HEK293 (cell line): ENCODE results near the gene RAB7A.

Experiments
- CTCF ChIA-PET: fragments of 350-600 bp; formaldehyde crosslinking; extraction: SDS; loops from one replicate; lab custom pipeline; 2021; ENCODE audit warnings: antibody characterized with exemption; lab: Yijun Ruan, JAX
- POLR2A ChIA-PET: fragments of 300-600 bp; formaldehyde crosslinking; extraction: SDS; loops from one replicate; lab custom pipeline; 2020; ENCODE audit warnings: antibody characterized with exemption, inconsistent platforms; lab: Yijun Ruan, JAX
- H3K27ac ChIP-seq: fragments of 200-500 bp; sonication (Bioruptor generic); 2 replicates; pipeline ENCODE4 v1.5.1; 2014; ENCODE audit warnings: low read depth, low read length, control low read depth, inconsistent platforms; ENCODE audit errors: extremely low read depth
- H3K36me3 ChIP-seq, 2 experiments: fragments of 200-500 bp in 1 of 2; sonication (Bioruptor generic) in 1 of 2; 1 replicate in 1 of 2; 2 replicates in 1 of 2; pipeline ENCODE4 v1.5.1; 2014 to 2017; ENCODE audit warnings: inconsistent platforms in 2 of 2, low read length in 2 of 2; ENCODE audit not compliant: control insufficient read depth in 2 of 2, insufficient read depth in 1 of 2
- H3K4me1 ChIP-seq: fragments of 200-500 bp; sonication (Bioruptor generic); 2 replicates; pipeline ENCODE4 v1.5.1; 2014; ENCODE audit warnings: mild to moderate bottlenecking, low read length, inconsistent platforms; ENCODE audit not compliant: control insufficient read depth, insufficient read depth
- H3K4me3 ChIP-seq: 2 replicates; pipeline ENCODE4 v1.5.1; 2011; ENCODE audit warnings: low read depth, mild to moderate bottlenecking, control low read depth, low read length, moderate library complexity
- H3K9me3 ChIP-seq: fragments of 200-500 bp; sonication (Bioruptor generic); 2 replicates; pipeline ENCODE4 v1.5.1; 2014; ENCODE audit warnings: low read depth, low read length, inconsistent platforms; ENCODE audit not compliant: control insufficient read depth, insufficient read depth
- BCL11A ChIP-seq: fragments of 450-650 bp; formaldehyde crosslinking; IDR thresholded peaks from 2 replicates; pipeline ENCODE4 v1.5.1; 2016; ENCODE audit warnings: low read depth, missing biosample characterization, missing genetic modification characterization
- KLF9 ChIP-seq: fragments of 450-650 bp; formaldehyde crosslinking; IDR thresholded peaks from 2 replicates; pipeline ENCODE4 v1.5.1; 2016; ENCODE audit warnings: missing biosample characterization, missing genetic modification characterization, low read depth
- YY2 ChIP-seq: fragments of 450-650 bp; formaldehyde crosslinking; IDR thresholded peaks from 2 replicates; pipeline ENCODE4 v1.5.1; 2016; ENCODE audit warnings: missing biosample characterization, missing genetic modification characterization
- ZBTB7A ChIP-seq: fragments of 450-650 bp; formaldehyde crosslinking; IDR thresholded peaks from 2 replicates; pipeline ENCODE4 v1.5.1; 2016; ENCODE audit warnings: low read depth, missing biosample characterization, missing genetic modification characterization
- ZFP41 ChIP-seq: fragments of 450-650 bp; formaldehyde crosslinking; IDR thresholded peaks from 2 replicates; pipeline ENCODE4 v1.5.1; 2016; ENCODE audit warnings: missing biosample characterization, missing genetic modification characterization, borderline replicate concordance
- ZIC2 ChIP-seq: fragments of 450-650 bp; formaldehyde crosslinking; IDR thresholded peaks from 2 replicates; pipeline ENCODE4 v1.5.1; 2016; ENCODE audit warnings: missing biosample characterization, missing genetic modification characterization
- ZNF114 ChIP-seq: fragments of 450-650 bp; formaldehyde crosslinking; IDR thresholded peaks from 2 replicates; pipeline ENCODE4 v1.5.0; 2017; ENCODE audit warnings: missing biosample characterization, missing genetic modification characterization
- ZNF133 ChIP-seq: fragments of 450-650 bp; formaldehyde crosslinking; IDR thresholded peaks from 2 replicates; pipeline ENCODE4 v1.5.1; 2016; ENCODE audit warnings: missing biosample characterization, missing genetic modification characterization
- ZNF16 ChIP-seq: fragments of 450-650 bp; formaldehyde crosslinking; IDR thresholded peaks from 2 replicates; pipeline ENCODE4 v1.5.1; 2016; ENCODE audit warnings: low read depth, missing biosample characterization, missing genetic modification characterization
- ZNF223 ChIP-seq: fragments of 450-650 bp; formaldehyde crosslinking; IDR thresholded peaks from 2 replicates; pipeline ENCODE4 v1.5.1; 2016; ENCODE audit warnings: missing biosample characterization, missing genetic modification characterization
- ZNF335 ChIP-seq: fragments of 450-650 bp; formaldehyde crosslinking; conservative IDR thresholded peaks from 2 replicates; pipeline ENCODE4 v1.5.1; 2016; ENCODE audit warnings: missing biosample characterization, missing genetic modification characterization
- ZNF341 ChIP-seq: fragments of 450-650 bp; formaldehyde crosslinking; IDR thresholded peaks from 2 replicates; pipeline ENCODE4; 2016; ENCODE audit warnings: low read depth, missing biosample characterization, missing genetic modification characterization
- ZNF48 ChIP-seq: fragments of 450-650 bp; formaldehyde crosslinking; IDR thresholded peaks from 2 replicates; pipeline ENCODE4 v1.5.1; 2016; ENCODE audit warnings: missing biosample characterization, missing genetic modification characterization
- ZNF548 ChIP-seq: fragments of 450-650 bp; formaldehyde crosslinking; IDR thresholded peaks from 2 replicates; pipeline ENCODE4 v1.5.1; 2016; ENCODE audit warnings: missing biosample characterization, missing genetic modification characterization
- ZNF610 ChIP-seq: fragments of 450-650 bp; formaldehyde crosslinking; IDR thresholded peaks from 2 replicates; pipeline ENCODE4 v1.5.1; 2016; ENCODE audit warnings: missing biosample characterization, missing genetic modification characterization, borderline replicate concordance
- ZNF664 ChIP-seq: fragments of 450-650 bp; formaldehyde crosslinking; IDR thresholded peaks from 2 replicates; pipeline ENCODE4 v1.5.1; 2016; ENCODE audit warnings: missing biosample characterization, missing genetic modification characterization
- ZNF747 ChIP-seq: fragments of 450-650 bp; formaldehyde crosslinking; IDR thresholded peaks from 2 replicates; pipeline ENCODE4 v1.5.1; 2016; ENCODE audit warnings: missing biosample characterization, missing genetic modification characterization
- ZNF830 ChIP-seq: fragments of 450-650 bp; IDR thresholded peaks from 2 replicates; pipeline ENCODE4 v1.5.0; 2018; ENCODE audit warnings: missing biosample characterization, missing genetic modification characterization, low read depth, mild to moderate bottlenecking, moderate library complexity
- ZSCAN23 ChIP-seq: fragments of 450-650 bp; formaldehyde crosslinking; IDR thresholded peaks from 2 replicates; pipeline ENCODE4 v1.5.1; 2016; ENCODE audit warnings: missing biosample characterization, missing genetic modification characterization
- ZSCAN30 ChIP-seq: fragments of 450-650 bp; IDR thresholded peaks from 2 replicates; pipeline ENCODE4 v1.5.1; 2018; ENCODE audit warnings: missing biosample characterization, mild to moderate bottlenecking, missing genetic modification characterization, moderate library complexity
- TF ChIP-seq, protein P1 (sequence below): fragments of 450-650 bp; formaldehyde crosslinking; IDR thresholded peaks from 2 replicates; pipeline ENCODE4 v1.5.1; 2016; ENCODE audit warnings: missing biosample characterization, missing genetic modification characterization
- TF ChIP-seq, protein P2 (sequence below): fragments of 450-650 bp; formaldehyde crosslinking; IDR thresholded peaks from 2 replicates; pipeline ENCODE4 v1.5.1; 2017; ENCODE audit warnings: missing biosample characterization, missing genetic modification characterization
- TF ChIP-seq, protein P3 (sequence below): fragments of 450-650 bp; formaldehyde crosslinking; IDR thresholded peaks from 2 replicates; pipeline ENCODE4 v1.5.1; 2016; ENCODE audit warnings: missing biosample characterization, missing genetic modification characterization
- TF ChIP-seq, protein P4 (sequence below): fragments of 450-650 bp; formaldehyde crosslinking; IDR thresholded peaks from 2 replicates; pipeline ENCODE4 v1.5.1; 2016; ENCODE audit warnings: missing biosample characterization, missing genetic modification characterization
- TF ChIP-seq, protein P5 (sequence below): fragments of 450-650 bp; formaldehyde crosslinking; IDR thresholded peaks from 2 replicates; pipeline ENCODE4 v1.5.1; 2016; ENCODE audit warnings: missing biosample characterization, missing genetic modification characterization
- TF ChIP-seq, protein P6 (sequence below): fragments of 450-650 bp; formaldehyde crosslinking; IDR thresholded peaks from 2 replicates; pipeline ENCODE4 v1.5.1; 2016; ENCODE audit warnings: missing biosample characterization, missing genetic modification characterization

RAB7A gene

DNA sequence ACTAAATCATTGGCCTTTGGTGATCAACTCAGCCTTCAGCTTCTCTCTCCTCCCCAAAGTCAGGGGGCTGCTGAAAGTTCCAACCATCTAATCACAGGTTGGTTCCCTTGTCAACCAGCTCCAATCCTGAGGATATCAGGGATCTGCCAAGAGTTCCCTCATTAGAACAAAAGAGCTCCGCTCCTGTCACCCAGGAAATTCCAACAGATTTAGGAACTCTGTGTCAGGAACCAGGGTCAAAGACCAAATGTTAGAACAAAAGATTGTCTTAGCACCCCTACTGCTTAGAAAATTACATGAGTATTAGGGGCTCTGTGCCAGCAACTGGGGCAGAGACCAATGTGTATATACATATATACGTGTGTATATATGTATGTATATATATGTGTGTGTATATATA is 32.3 kb upstream of the RAB7A start:
- H3K9me3 ChIP-seq, result no peaks in the 10 kb centered on the region
- TF ChIP-seq ZNF48 (tag by site-specific recombination) (no peak), ZSCAN23 (tag by site-specific recombination) (no peak), KLF9 (no peak), ZNF548 (tag by site-specific recombination) (no peak), BCL11A (tag by site-specific recombination) (no peak), ZFP41 (tag by site-specific recombination) (no peak), ZNF335 (tag by site-specific recombination) (no peak), ZNF664 (tag by site-specific recombination) (no peak), ZNF16 (tag by site-specific recombination) (no peak), ZIC2 (tag by site-specific recombination) (no peak), ZSCAN30 (no peak), ZNF747 (tag by site-specific recombination) (no peak), ZNF341 (tag by site-specific recombination) (no peak), ZNF133 (tag by site-specific recombination) (no peak)
- TF ChIP-seq, protein P1, sequence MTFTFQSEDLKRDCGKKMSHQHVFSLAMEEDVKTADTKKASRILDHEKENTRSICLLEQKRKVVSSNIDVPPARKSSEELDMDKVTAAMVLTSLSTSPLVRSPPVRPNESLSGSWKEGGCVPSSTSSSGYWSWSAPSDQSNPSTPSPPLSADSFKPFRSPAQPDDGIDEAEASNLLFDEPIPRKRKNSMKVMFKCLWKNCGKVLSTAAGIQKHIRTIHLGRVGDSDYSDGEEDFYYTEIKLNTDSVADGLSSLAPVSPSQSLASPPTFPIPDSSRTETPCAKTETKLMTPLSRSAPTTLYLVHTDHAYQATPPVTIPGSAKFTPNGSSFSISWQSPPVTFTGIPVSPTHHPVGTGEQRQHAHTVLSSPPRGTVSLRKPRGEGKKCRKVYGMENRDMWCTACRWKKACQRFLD (tag by site-specific recombination), result no peak
- TF ChIP-seq, protein P2, sequence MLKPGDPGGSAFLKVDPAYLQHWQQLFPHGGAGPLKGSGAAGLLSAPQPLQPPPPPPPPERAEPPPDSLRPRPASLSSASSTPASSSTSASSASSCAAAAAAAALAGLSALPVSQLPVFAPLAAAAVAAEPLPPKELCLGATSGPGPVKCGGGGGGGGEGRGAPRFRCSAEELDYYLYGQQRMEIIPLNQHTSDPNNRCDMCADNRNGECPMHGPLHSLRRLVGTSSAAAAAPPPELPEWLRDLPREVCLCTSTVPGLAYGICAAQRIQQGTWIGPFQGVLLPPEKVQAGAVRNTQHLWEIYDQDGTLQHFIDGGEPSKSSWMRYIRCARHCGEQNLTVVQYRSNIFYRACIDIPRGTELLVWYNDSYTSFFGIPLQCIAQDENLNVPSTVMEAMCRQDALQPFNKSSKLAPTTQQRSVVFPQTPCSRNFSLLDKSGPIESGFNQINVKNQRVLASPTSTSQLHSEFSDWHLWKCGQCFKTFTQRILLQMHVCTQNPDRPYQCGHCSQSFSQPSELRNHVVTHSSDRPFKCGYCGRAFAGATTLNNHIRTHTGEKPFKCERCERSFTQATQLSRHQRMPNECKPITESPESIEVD (tag by site-specific recombination), result no peak
- TF ChIP-seq, protein P3, sequence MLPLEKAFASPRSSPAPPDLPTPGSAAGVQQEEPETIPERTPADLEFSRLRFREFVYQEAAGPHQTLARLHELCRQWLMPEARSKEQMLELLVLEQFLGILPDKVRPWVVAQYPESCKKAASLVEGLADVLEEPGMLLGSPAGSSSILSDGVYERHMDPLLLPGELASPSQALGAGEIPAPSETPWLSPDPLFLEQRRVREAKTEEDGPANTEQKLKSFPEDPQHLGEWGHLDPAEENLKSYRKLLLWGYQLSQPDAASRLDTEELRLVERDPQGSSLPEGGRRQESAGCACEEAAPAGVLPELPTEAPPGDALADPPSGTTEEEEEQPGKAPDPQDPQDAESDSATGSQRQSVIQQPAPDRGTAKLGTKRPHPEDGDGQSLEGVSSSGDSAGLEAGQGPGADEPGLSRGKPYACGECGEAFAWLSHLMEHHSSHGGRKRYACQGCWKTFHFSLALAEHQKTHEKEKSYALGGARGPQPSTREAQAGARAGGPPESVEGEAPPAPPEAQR (tag by site-specific recombination), result no peak
- TF ChIP-seq, protein P4, sequence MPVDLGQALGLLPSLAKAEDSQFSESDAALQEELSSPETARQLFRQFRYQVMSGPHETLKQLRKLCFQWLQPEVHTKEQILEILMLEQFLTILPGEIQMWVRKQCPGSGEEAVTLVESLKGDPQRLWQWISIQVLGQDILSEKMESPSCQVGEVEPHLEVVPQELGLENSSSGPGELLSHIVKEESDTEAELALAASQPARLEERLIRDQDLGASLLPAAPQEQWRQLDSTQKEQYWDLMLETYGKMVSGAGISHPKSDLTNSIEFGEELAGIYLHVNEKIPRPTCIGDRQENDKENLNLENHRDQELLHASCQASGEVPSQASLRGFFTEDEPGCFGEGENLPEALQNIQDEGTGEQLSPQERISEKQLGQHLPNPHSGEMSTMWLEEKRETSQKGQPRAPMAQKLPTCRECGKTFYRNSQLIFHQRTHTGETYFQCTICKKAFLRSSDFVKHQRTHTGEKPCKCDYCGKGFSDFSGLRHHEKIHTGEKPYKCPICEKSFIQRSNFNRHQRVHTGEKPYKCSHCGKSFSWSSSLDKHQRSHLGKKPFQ, result no peak
- TF ChIP-seq, all 188 proteins: peak for 0
- Histone ChIP-seq H3K36me3 (no peaks in the 10 kb centered on the region), H3K4me3 (no peak overlapping the region), H3K4me1 (no peaks in the 10 kb centered on the region), H3K27ac (no peak overlapping the region)
- ChIA-PET CTCF (no interaction called here), POLR2A (interaction anchor here (1.6 kb wide), 1 partner anchor 13 kb away, joined by 3 read pairs; no protein-coding TSS in a partner anchor)

DNA sequence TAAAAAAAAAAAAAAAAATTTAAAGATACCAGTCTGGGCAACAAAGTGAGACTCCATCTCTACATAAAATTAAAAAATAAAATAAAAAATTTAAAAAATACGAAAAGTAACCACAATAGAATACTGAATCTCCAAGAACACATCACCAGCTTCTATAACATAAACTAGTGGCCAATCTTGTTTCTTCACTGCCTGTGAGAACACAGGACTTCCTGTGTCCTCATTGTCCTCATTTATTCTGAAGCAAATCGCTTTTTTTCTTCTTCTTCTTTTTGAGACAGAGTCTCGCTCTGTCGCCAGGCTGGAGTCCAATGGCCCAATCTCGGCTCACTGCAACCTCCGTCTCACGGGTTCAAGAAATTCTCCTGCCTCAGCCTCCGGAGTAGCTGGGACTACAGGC is 28.6 kb upstream of the RAB7A start:
- Histone ChIP-seq H3K4me1 (no peaks in the 10 kb centered on the region), H3K9me3 (no peaks in the 10 kb centered on the region), H3K27ac (no peak overlapping the region), H3K4me3 (no peak overlapping the region), H3K36me3 (no peaks in the 10 kb centered on the region)
- ChIA-PET POLR2A (no interaction called here), CTCF (interaction anchor here (2.8 kb wide), 1 partner anchor 16 kb away, joined by 11 read pairs; no protein-coding TSS in a partner anchor)
- TF ChIP-seq KLF9, result no peak
- TF ChIP-seq, protein P5, sequence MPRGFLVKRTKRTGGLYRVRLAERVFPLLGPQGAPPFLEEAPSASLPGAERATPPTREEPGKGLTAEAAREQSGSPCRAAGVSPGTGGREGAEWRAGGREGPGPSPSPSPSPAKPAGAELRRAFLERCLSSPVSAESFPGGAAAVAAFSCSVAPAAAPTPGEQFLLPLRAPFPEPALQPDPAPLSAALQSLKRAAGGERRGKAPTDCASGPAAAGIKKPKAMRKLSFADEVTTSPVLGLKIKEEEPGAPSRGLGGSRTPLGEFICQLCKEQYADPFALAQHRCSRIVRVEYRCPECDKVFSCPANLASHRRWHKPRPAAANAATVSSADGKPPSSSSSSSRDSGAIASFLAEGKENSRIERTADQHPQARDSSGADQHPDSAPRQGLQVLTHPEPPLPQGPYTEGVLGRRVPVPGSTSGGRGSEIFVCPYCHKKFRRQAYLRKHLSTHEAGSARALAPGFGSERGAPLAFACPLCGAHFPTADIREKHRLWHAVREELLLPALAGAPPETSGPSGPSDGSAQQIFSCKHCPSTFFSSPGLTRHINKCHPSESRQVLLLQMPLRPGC (tag by site-specific recombination), result no peak
- TF ChIP-seq ZNF610 (tag by site-specific recombination), result no peak
- TF ChIP-seq YY2 (tag by site-specific recombination), result no peak
- TF ChIP-seq ZBTB7A, result no peak
- TF ChIP-seq ZNF114 (tag by site-specific recombination), result no peak
- no peak for TF ChIP-seq ZNF830
- TF ChIP-seq, protein P6, sequence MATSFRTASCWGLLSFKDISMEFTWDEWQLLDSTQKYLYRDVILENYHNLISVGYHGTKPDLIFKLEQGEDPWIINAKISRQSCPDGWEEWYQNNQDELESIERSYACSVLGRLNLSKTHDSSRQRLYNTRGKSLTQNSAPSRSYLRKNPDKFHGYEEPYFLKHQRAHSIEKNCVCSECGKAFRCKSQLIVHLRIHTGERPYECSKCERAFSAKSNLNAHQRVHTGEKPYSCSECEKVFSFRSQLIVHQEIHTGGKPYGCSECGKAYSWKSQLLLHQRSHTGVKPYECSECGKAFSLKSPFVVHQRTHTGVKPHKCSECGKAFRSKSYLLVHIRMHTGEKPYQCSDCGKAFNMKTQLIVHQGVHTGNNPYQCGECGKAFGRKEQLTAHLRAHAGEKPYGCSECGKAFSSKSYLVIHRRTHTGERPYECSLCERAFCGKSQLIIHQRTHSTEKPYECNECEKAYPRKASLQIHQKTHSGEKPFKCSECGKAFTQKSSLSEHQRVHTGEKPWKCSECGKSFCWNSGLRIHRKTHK (tag by site-specific recombination), result no peak
- no peak for TF ChIP-seq ZNF223 (tag by site-specific recombination)
- TF ChIP-seq, protein P2 (tag by site-specific recombination), result no peak
